ENCODE results near the gene MACROD2.

Gene MACROD2

GRCh38 chr20:15653396-15654207, 1658.3 kb downstream of the MACROD2 start:
- no peak overlapping the region for H3K4me3 ChIP-seq (ENCODE audit: low read length)
- DNase-seq (ENCODE audit: low read depth, low spot score): no peak

GRCh38 chr20:15654208-15654649, 1658.9 kb downstream of the MACROD2 start:
- peak; percentile 72 for DNase-seq (ENCODE audit: low read depth, low spot score)
- H3K4me3 ChIP-seq (ENCODE audit: low read length): no peak overlapping the region

GRCh38 chr20:15655295-15655874, 1660.1 kb downstream of the MACROD2 start:
- no peak for DNase-seq (ENCODE audit: low read depth, low spot score)
- no peak overlapping the region for H3K4me3 ChIP-seq (ENCODE audit: low read length)

GRCh38 chr20:15656124-15656523, 1660.8 kb downstream of the MACROD2 start:
- no peak for DNase-seq (ENCODE audit: low read depth, low spot score)
- H3K4me3 ChIP-seq (ENCODE audit: low read length): no peak overlapping the region

GRCh38 chr20:15658295-15658694, 1663.0 kb downstream of the MACROD2 start:
- no peak for DNase-seq (ENCODE audit: low read depth, low spot score)
- H3K4me3 ChIP-seq (ENCODE audit: low read length): no peak overlapping the region

GRCh38 chr20:15673206-15673605, 1677.9 kb downstream of the MACROD2 start:
- DNase-seq (ENCODE audit: low read depth, low spot score): no peak

GRCh38 chr20:15674253-15675060, 1679.1 kb downstream of the MACROD2 start:
- DNase-seq (ENCODE audit: low read depth, low spot score): no peak
- no peak overlapping the region for H3K4me3 ChIP-seq (ENCODE audit: low read length)

More at GRCh38 chr20:15673206-15673605, 1677.9 kb downstream of the MACROD2 start:
- H3K4me3 ChIP-seq (ENCODE audit: low read length): no peak overlapping the region

- H3K4me3 ChIP-seq (ENCODE audit: low read length): no peak overlapping the region
- DNase-seq (ENCODE audit: low read depth, low spot score): no peak
These were observed 1679.8 kb downstream of the MACROD2 start for GRCh38 chr20:15675061-15675514.

- no peak for DNase-seq (ENCODE audit: low read depth, low spot score)
- H3K4me3 ChIP-seq (ENCODE audit: low read length): no peak overlapping the region
These were observed 1680.6 kb downstream of the MACROD2 start for GRCh38 chr20:15675813-15676484.

- DNase-seq (ENCODE audit: low read depth, low spot score): no peak
- no peak overlapping the region for H3K4me3 ChIP-seq (ENCODE audit: low read length)
These were observed 1681.5 kb downstream of the MACROD2 start for GRCh38 chr20:15676815-15677214.

- no peak for DNase-seq (ENCODE audit: low read depth, low spot score)
These were observed 1687.4 kb downstream of the MACROD2 start for GRCh38 chr20:15682690-15683089.

GRCh38 chr20:15692570-15692969, 1697.3 kb downstream of the MACROD2 start:
- DNase-seq (ENCODE audit: low read depth, low spot score): no peak
- no peak overlapping the region for H3K4me3 ChIP-seq (ENCODE audit: low read length)

More at GRCh38 chr20:15682690-15683089, 1687.4 kb downstream of the MACROD2 start:
- no peak overlapping the region for H3K4me3 ChIP-seq (ENCODE audit: low read length)

- no peak overlapping the region for H3K4me3 ChIP-seq (ENCODE audit: low read length)
- no peak for DNase-seq (ENCODE audit: low read depth, low spot score)
These were observed 1704.3 kb downstream of the MACROD2 start for GRCh38 chr20:15699431-15700146.

- no peak overlapping the region for H3K4me3 ChIP-seq (ENCODE audit: low read length)
- no peak for DNase-seq (ENCODE audit: low read depth, low spot score)
These were observed 1704.9 kb downstream of the MACROD2 start for GRCh38 chr20:15700147-15700765.

- no peak for DNase-seq (ENCODE audit: low read depth, low spot score)
- no peak overlapping the region for H3K4me3 ChIP-seq (ENCODE audit: low read length)
These were observed 1706.8 kb downstream of the MACROD2 start for GRCh38 chr20:15702161-15702560.

- DNase-seq (ENCODE audit: low read depth, low spot score): no peak
- H3K4me3 ChIP-seq (ENCODE audit: low read length): no peak overlapping the region
These were observed 1708.0 kb downstream of the MACROD2 start for GRCh38 chr20:15703171-15703911.

- DNase-seq (ENCODE audit: low read depth, low spot score): no peak
- H3K4me3 ChIP-seq (ENCODE audit: low read length): no peak overlapping the region
These were observed 1710.7 kb downstream of the MACROD2 start for GRCh38 chr20:15705975-15706374.

Data from Jurkat, Clone E6-1 (cell line).